ENCODE measurements around the gene PSMG3. TPM values are rescaled to one million over a fixed set of nuclear protein-coding genes. Genes with fewer than 3 reads are reported as not detected.

Gene PSMG3
- total and polyA plus RNA-seq, 7 experiments from 2014 or later: 12.1 to 57.9 (median 23.4) TPM

GRCh38 chr7:1535701-1536454, 34.0 kb downstream of the PSMG3 start:
- CTCF ChIA-PET: no interaction called here

GRCh38 chr7:1535100-1535458, 34.8 kb downstream of the PSMG3 start:
- ChIA-PET CTCF (interaction anchor here (0.7 kb wide), 1 partner anchor 44 kb away, joined by 3 read pairs; no protein-coding TSS in a partner anchor), POLR2A (no interaction called here)
- H3K27me3 ChIP-seq (ENCODE audit: control insufficient read depth in 2 of 2, insufficient read depth in 2 of 2, low read length in 2 of 2): no peaks in the 10 kb centered on the region
- H3K4me1 ChIP-seq (ENCODE audit: control insufficient read depth in 2 of 2, insufficient read depth in 2 of 2, low read length in 2 of 2): peaks cover 7 to 10% of the 10 kb centered on the region in 2 donors
- H3K4me1 Mint-ChIP-seq: peaks cover 15 to 34% (median 21%) of the 10 kb centered on the region in 7 donors
- ATAC-seq (no peak), DNase-seq (no peak)
- H3K4me3 Mint-ChIP-seq: peak overlapping the region in 1 of 10 donors; percentile 49
- peaks cover 0 to 4% (median 0%) of the 10 kb centered on the region in 5 donors for H3K36me3 Mint-ChIP-seq
- no peaks in the 10 kb centered on the region for H3K9me3 ChIP-seq (ENCODE audit: control insufficient read depth in 2 of 3, low read length in 3 of 3)
- peaks cover 0 to 3% (median 0%) of the 10 kb centered on the region in 5 donors for H3K27me3 Mint-ChIP-seq
- H3K9me3 Mint-ChIP-seq: peaks cover 0 to 4% (median 0%) of the 10 kb centered on the region in 11 donors
- no peak overlapping the region for H3K4me3 ChIP-seq (ENCODE audit: low read length)
- H3K27ac ChIP-seq (ENCODE audit: low read depth, low read length): no peak overlapping the region
- intact Hi-C loops (cut with micrococcal nuclease): loop anchor here in 1 of 2 donors (10.0 kb wide), 1 partner anchor 1020 kb away; the partner anchor contains the start of genes BRAT1 and IQCE
- H3K27ac Mint-ChIP-seq: peak overlapping the region in 1 of 9 donors; percentile 75
- peaks cover 0 to 47% (median 0%) of the 10 kb centered on the region in 3 experiments for H3K36me3 ChIP-seq (ENCODE audit: control insufficient read depth in 2 of 3, insufficient read depth in 3 of 3, low read length in 3 of 3)

More at GRCh38 chr7:1535701-1536454, 34.0 kb downstream of the PSMG3 start:
- Mint-ChIP-seq H3K4me3 (no peak overlapping the region), H3K9me3 (peaks cover 0 to 4% (median 0%) of the 10 kb centered on the region in 11 donors), H3K27ac (peak overlapping the region in 3 of 9 donors; percentile 8 to 79 (median 46)), H3K4me1 (peaks cover 15 to 32% (median 21%) of the 10 kb centered on the region in 7 donors), H3K27me3 (peaks cover 0 to 3% (median 0%) of the 10 kb centered on the region in 5 donors), H3K36me3 (peaks cover 0 to 4% (median 0%) of the 10 kb centered on the region in 5 donors)
- intact Hi-C loops (cut with micrococcal nuclease): loop anchor here in 1 of 2 donors (10.0 kb wide), 1 partner anchor 1019 kb away; the partner anchor contains the start of genes BRAT1 and IQCE
- DNase-seq (peak in 1 of 9 donors; percentile 8), ATAC-seq (no peak)
- H3K4me3 ChIP-seq (ENCODE audit: low read length): no peak overlapping the region
- no peak overlapping the region for H3K27ac ChIP-seq (ENCODE audit: low read depth, low read length)
- POLR2A ChIA-PET: no interaction called here
- peaks cover 0 to 54% (median 0%) of the 10 kb centered on the region in 3 experiments for H3K36me3 ChIP-seq (ENCODE audit: control insufficient read depth in 2 of 3, insufficient read depth in 3 of 3, low read length in 3 of 3)
- peaks cover 7 to 10% of the 10 kb centered on the region in 2 donors for H3K4me1 ChIP-seq (ENCODE audit: control insufficient read depth in 2 of 2, insufficient read depth in 2 of 2, low read length in 2 of 2)
- no peaks in the 10 kb centered on the region for H3K9me3 ChIP-seq (ENCODE audit: control insufficient read depth in 2 of 3, low read length in 3 of 3)
- H3K27me3 ChIP-seq (ENCODE audit: control insufficient read depth in 2 of 2, insufficient read depth in 2 of 2, low read length in 2 of 2): no peaks in the 10 kb centered on the region

- H3K4me3 ChIP-seq (ENCODE audit: low read length): no peak overlapping the region
- CTCF ChIA-PET: interaction anchor here (0.6 to 0.7 kb wide), 2 partner anchors 9 to 45 kb away, joined by 3 read pairs; no protein-coding TSS in a partner anchor
- peak overlapping the region; percentile 90 for H3K27ac ChIP-seq (ENCODE audit: low read depth, low read length)
- Mint-ChIP-seq H3K4me3 (peak overlapping the region in 4 of 10 donors; percentile 18 to 49 (median 37)), H3K36me3 (peaks cover 0 to 4% (median 0%) of the 10 kb centered on the region in 5 donors), H3K4me1 (peaks cover 15 to 36% (median 21%) of the 10 kb centered on the region in 7 donors), H3K9me3 (peaks cover 0 to 4% (median 0%) of the 10 kb centered on the region in 11 donors), H3K27me3 (peaks cover 0 to 3% (median 0%) of the 10 kb centered on the region in 5 donors), H3K27ac (peak overlapping the region in 5 of 9 donors; percentile 36 to 98 (median 73))
- intact Hi-C loops (cut with micrococcal nuclease): loop anchor here (5.0 to 10.0 kb wide), 3 partner anchors 408 to 1020 kb away; partner anchors contain the start of genes BRAT1 (in 1 of the 2), GPR146 (in 1 of the 2) and IQCE (in 1 of the 2)
- ATAC-seq (no peak), DNase-seq (no peak)
- H3K4me1 ChIP-seq (ENCODE audit: control insufficient read depth in 2 of 2, insufficient read depth in 2 of 2, low read length in 2 of 2): peaks cover 7 to 10% of the 10 kb centered on the region in 2 donors
- H3K36me3 ChIP-seq (ENCODE audit: control insufficient read depth in 2 of 3, insufficient read depth in 3 of 3, low read length in 3 of 3): peaks cover 0 to 41% (median 0%) of the 10 kb centered on the region in 3 experiments
- H3K9me3 ChIP-seq (ENCODE audit: control insufficient read depth in 2 of 3, low read length in 3 of 3): no peaks in the 10 kb centered on the region
- H3K27me3 ChIP-seq (ENCODE audit: control insufficient read depth in 2 of 2, insufficient read depth in 2 of 2, low read length in 2 of 2): no peaks in the 10 kb centered on the region
- POLR2A ChIA-PET: interaction anchor here (1.0 kb wide), 1 partner anchor 60 kb away, joined by 3 read pairs; no protein-coding TSS in a partner anchor
Observed at GRCh38 chr7:1534330-1535099, 35.3 kb downstream of the PSMG3 start.

GRCh38 chr7:1533547-1534329, 36.1 kb downstream of the PSMG3 start:
- Histone ChIP-seq H3K27me3 (ENCODE audit: control insufficient read depth in 2 of 2, insufficient read depth in 2 of 2, low read length in 2 of 2) (no peaks in the 10 kb centered on the region), H3K4me3 (ENCODE audit: low read length) (no peak overlapping the region), H3K4me1 (ENCODE audit: control insufficient read depth in 2 of 2, insufficient read depth in 2 of 2, low read length in 2 of 2) (peaks cover 7 to 10% of the 10 kb centered on the region in 2 donors), H3K36me3 (ENCODE audit: control insufficient read depth in 2 of 3, insufficient read depth in 3 of 3, low read length in 3 of 3) (peaks cover 0 to 33% (median 0%) of the 10 kb centered on the region in 3 experiments), H3K9me3 (ENCODE audit: control insufficient read depth in 2 of 3, low read length in 3 of 3) (no peaks in the 10 kb centered on the region), H3K27ac (ENCODE audit: low read depth, low read length) (peak overlapping the region; percentile 90)
- intact Hi-C loops (cut with micrococcal nuclease): loop anchor here (2.0 to 10.0 kb wide), 4 partner anchors 15 to 1021 kb away; partner anchors contain the start of genes BRAT1 (in 1 of the 2), GPR146 (in 1 of the 2) and IQCE (in 1 of the 2)
- DNase-seq (no peak), ATAC-seq (peak; percentile 17)
- peaks cover 0 to 4% (median 0%) of the 10 kb centered on the region in 11 donors for H3K9me3 Mint-ChIP-seq
- H3K4me1 Mint-ChIP-seq: peaks cover 15 to 36% (median 21%) of the 10 kb centered on the region in 7 donors
- CTCF ChIA-PET: no interaction called here
- POLR2A ChIA-PET: interaction anchor here (1.0 to 1.3 kb wide), 3 partner anchors 30 to 60 kb away, joined by 3 to 5 read pairs (median 4); partner anchors contain the start of gene INTS1
- peak overlapping the region; percentile 92 to 99 (median 97) for H3K27ac Mint-ChIP-seq
- H3K4me3 Mint-ChIP-seq: peak overlapping the region; percentile 8 to 94 (median 92)
- peaks cover 0 to 4% (median 0%) of the 10 kb centered on the region in 5 donors for H3K36me3 Mint-ChIP-seq
- peaks cover 0 to 3% (median 0%) of the 10 kb centered on the region in 5 donors for H3K27me3 Mint-ChIP-seq

GRCh38 chr7:1533255-1533546, 36.6 kb downstream of the PSMG3 start:
- DNase-seq (no peak), ATAC-seq (no peak)
- H3K9me3 Mint-ChIP-seq: peaks cover 0 to 4% (median 0%) of the 10 kb centered on the region in 11 donors
- Histone ChIP-seq H3K27ac (ENCODE audit: low read depth, low read length) (peak overlapping the region; percentile 90), H3K9me3 (ENCODE audit: control insufficient read depth in 2 of 3, low read length in 3 of 3) (no peaks in the 10 kb centered on the region), H3K4me3 (ENCODE audit: low read length) (peak overlapping the region; percentile 74), H3K4me1 (ENCODE audit: control insufficient read depth in 2 of 2, insufficient read depth in 2 of 2, low read length in 2 of 2) (peaks cover 7 to 10% of the 10 kb centered on the region in 2 donors), H3K27me3 (ENCODE audit: control insufficient read depth in 2 of 2, insufficient read depth in 2 of 2, low read length in 2 of 2) (no peaks in the 10 kb centered on the region), H3K36me3 (ENCODE audit: control insufficient read depth in 2 of 3, insufficient read depth in 3 of 3, low read length in 3 of 3) (peaks cover 0 to 30% (median 0%) of the 10 kb centered on the region in 3 experiments)
- peak overlapping the region; percentile 87 to 94 (median 92) for H3K4me3 Mint-ChIP-seq
- H3K27ac Mint-ChIP-seq: peak overlapping the region; percentile 92 to 99 (median 97)
- CTCF ChIA-PET: interaction anchor here (1.6 kb wide), 1 partner anchor 27 kb away, joined by 12 read pairs; no protein-coding TSS in a partner anchor
- intact Hi-C loops (cut with micrococcal nuclease): loop anchor here (2.0 to 10.0 kb wide), 4 partner anchors 16 to 1022 kb away; partner anchors contain the start of genes BRAT1 (in 1 of the 2), GPR146 (in 1 of the 2) and IQCE (in 1 of the 2)
- H3K4me1 Mint-ChIP-seq: peaks cover 15 to 36% (median 21%) of the 10 kb centered on the region in 7 donors
- POLR2A ChIA-PET: interaction anchor here (0.7 to 2.1 kb wide), 4 partner anchors 22 to 35 kb away, joined by 4 to 6 read pairs (median 4); partner anchors contain the start of gene INTS1
- H3K36me3 Mint-ChIP-seq: peaks cover 0 to 4% (median 0%) of the 10 kb centered on the region in 5 donors
- peaks cover 0 to 3% (median 0%) of the 10 kb centered on the region in 5 donors for H3K27me3 Mint-ChIP-seq
